Aorta (tissue), 5 donors: ENCODE data around the gene RPRML. TPM values are rescaled to one million over a fixed set of nuclear protein-coding genes. Genes with fewer than 3 reads are reported as not detected.
A peak's percentile ranks its signal among the peaks of the same experiment; 100 is the strongest.
"Not testable (repeated sequence)": the region's sequence is repeated elsewhere in the genome, so short reads cannot be mapped to it uniquely, and the experiment has no call there.

Experiments
- ATAC-seq: fragments of 200-7000 bp; cut with Tn5 transposase; one replicate; pipeline ENCODE4 v1.9.1; 2022; ENCODE audit warnings: moderate library complexity; ENCODE audit not compliant: low FRiP score
- DNase-seq, 2 donors: peaks; one replicate each; pipeline ENCODE4 v3.0.0-alpha.2; 2020
- H3K27ac ChIP-seq, 2 donors: one replicate each; pipeline ENCODE4 v1.5.1; 2013; ENCODE audit warnings: low read length in 2 of 2, mild to moderate bottlenecking in 2 of 2, moderate library complexity in 2 of 2, control low read depth in 1 of 2, inconsistent platforms in 1 of 2, low read depth in 1 of 2
- H3K27me3 ChIP-seq, 2 donors: one replicate each; pipeline ENCODE4 v1.6.1; 2013; ENCODE audit warnings: control low read depth in 1 of 2, low read length in 1 of 2, mild to moderate bottlenecking in 1 of 2, moderate library complexity in 1 of 2; ENCODE audit not compliant: insufficient read depth in 2 of 2, control insufficient read depth in 1 of 2
- H3K36me3 ChIP-seq, 2 donors: one replicate each; pipeline ENCODE4 v1.6.1; 2013; ENCODE audit warnings: control low read depth in 1 of 2, low read length in 1 of 2, mild to moderate bottlenecking in 1 of 2; ENCODE audit not compliant: insufficient read depth in 2 of 2, control insufficient read depth in 1 of 2
- H3K4me1 ChIP-seq, 2 donors: one replicate each; pipeline ENCODE4 v1.6.1; 2013; ENCODE audit warnings: low read length in 2 of 2, control low read depth in 1 of 2, mild to moderate bottlenecking in 1 of 2, moderate library complexity in 1 of 2; ENCODE audit not compliant: insufficient read depth in 2 of 2, control insufficient read depth in 1 of 2
- H3K4me3 ChIP-seq, 2 donors: one replicate each; pipeline ENCODE4 v1.5.1; 2013; ENCODE audit warnings: low read length in 2 of 2, control low read depth in 1 of 2, mild to moderate bottlenecking in 1 of 2
- H3K9me3 ChIP-seq: one replicate; pipeline ENCODE4 v1.6.1; 2013; ENCODE audit warnings: mild to moderate bottlenecking, low read length; ENCODE audit not compliant: control insufficient read depth
- WGBS, 2 donors: extraction: QIAGEN DNeasy Blood & Tissue Kit; methylation state at CpG; one replicate each; pipeline ENCODE4 v1.1.7; 2013; 5-methylcytosine and 5-hydroxymethylcytosine counted together
- intact Hi-C, 2 donors: fragments of 100-400 bp; cut with DNase I; formaldehyde crosslinking; loops; one replicate each; pipeline versions ENCODE4 v1.14.2 to v1.15.0; 2022
- polyA plus RNA-seq, 2 donors: library from polyadenylated mRNA; stranded (reverse); fragments of 200-250 nt; gene quantifications; one replicate each; pipeline ENCODE4 v1.2.3, GENCODE V29; 2013
- total RNA-seq, 2 donors: library from RNA; stranded (reverse); fragmentation: NEBNext Ultra II Directional; extraction: Animal tissue kit (Norgen Biotek cat#: 25700); gene quantifications; one replicate each; pipeline ENCODE4 v1.2.1, GENCODE V29; 2021
- donor health status: healthy with polysubstance abuse.
- donor health status: Bipolar disorder and iron deficiency.
- donor health status: DM: no; HTN: no; CAD: no.
- donor health status: DM: no; HTN: no; CAD: no.
- donor health status: DM: yes; HTN: yes; CAD: no.

Gene RPRML
- total and polyA plus RNA-seq, 4 donors = 0.84 to 1.4 TPM; not detected in 2

DNA sequence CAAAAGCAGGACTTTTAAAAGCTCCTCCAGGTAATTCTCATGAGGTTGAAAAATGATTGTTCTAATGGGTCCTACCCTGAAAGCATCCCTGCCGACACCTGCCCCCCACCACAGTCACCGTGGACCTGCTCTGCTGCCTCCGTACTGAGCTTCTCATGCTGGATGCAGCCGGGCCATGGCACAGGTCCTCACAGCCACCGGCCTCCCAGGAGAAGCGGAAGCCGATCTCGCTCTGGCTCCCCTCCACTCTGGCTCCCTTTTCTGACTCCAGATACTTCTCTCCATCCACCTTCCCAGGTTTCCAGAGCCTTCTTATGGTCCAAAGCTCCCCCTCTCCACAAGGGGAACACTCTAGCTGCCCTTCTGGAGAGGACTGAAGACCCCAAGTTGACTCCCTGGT, 10.2 kb downstream of the RPRML start:
- H3K27ac ChIP-seq = no peak overlapping the region
- H3K27me3 ChIP-seq = no peaks in the 10 kb centered on the region
- intact Hi-C loops = no loop called here
- ATAC-seq (no peak), DNase-seq (peak in 1 of 2 donors; percentile 55)
- no peaks in the 10 kb centered on the region for H3K4me1 ChIP-seq
- H3K36me3 ChIP-seq = no peaks in the 10 kb centered on the region
- H3K9me3 ChIP-seq = no peaks in the 10 kb centered on the region
- 94% methylated on average over 8 of the region's 8 CpGs for WGBS, 2 donors
- H3K4me3 ChIP-seq = no peak overlapping the region

DNA sequence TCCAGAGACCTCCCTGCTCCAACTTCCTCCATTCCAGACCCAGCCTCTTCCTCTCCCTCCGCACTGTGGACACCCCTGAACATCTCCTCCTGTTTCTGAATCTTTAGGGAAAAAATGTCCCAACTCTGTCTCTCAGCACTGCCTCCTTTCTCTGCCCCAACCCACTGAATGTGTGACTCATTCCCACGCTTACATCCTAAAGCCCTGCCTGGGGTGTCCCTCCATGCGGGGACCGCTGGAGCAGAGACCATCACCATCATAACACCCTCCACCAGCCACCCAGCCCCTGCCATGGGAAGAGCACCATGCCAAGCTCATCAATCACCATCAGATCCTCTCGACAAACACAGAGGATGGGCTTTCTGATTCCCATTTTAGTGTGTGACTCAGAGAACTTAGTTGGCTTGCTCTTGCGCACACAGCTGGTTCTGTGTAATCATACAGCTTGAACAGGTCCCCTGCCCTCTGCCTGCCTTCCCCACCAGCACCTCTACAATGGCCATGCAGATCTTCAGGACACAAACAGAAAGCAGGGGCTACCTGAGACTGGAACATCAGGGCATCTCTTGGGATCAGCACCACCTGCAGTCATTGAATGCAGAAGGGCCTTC, 10.7 kb downstream of the RPRML start:
- H3K9me3 ChIP-seq = no peaks in the 10 kb centered on the region
- no peaks in the 10 kb centered on the region for H3K4me1 ChIP-seq
- H3K27ac ChIP-seq = no peak overlapping the region
- no peak overlapping the region for H3K4me3 ChIP-seq
- DNase-seq (peak in 1 of 2 donors; percentile 20), ATAC-seq (no peak)
- intact Hi-C loops = no loop called here
- WGBS, 2 donors = 78 to 79% methylated on average over 6 of the region's 6 CpGs
- no peaks in the 10 kb centered on the region for H3K36me3 ChIP-seq
- no peaks in the 10 kb centered on the region for H3K27me3 ChIP-seq

DNA sequence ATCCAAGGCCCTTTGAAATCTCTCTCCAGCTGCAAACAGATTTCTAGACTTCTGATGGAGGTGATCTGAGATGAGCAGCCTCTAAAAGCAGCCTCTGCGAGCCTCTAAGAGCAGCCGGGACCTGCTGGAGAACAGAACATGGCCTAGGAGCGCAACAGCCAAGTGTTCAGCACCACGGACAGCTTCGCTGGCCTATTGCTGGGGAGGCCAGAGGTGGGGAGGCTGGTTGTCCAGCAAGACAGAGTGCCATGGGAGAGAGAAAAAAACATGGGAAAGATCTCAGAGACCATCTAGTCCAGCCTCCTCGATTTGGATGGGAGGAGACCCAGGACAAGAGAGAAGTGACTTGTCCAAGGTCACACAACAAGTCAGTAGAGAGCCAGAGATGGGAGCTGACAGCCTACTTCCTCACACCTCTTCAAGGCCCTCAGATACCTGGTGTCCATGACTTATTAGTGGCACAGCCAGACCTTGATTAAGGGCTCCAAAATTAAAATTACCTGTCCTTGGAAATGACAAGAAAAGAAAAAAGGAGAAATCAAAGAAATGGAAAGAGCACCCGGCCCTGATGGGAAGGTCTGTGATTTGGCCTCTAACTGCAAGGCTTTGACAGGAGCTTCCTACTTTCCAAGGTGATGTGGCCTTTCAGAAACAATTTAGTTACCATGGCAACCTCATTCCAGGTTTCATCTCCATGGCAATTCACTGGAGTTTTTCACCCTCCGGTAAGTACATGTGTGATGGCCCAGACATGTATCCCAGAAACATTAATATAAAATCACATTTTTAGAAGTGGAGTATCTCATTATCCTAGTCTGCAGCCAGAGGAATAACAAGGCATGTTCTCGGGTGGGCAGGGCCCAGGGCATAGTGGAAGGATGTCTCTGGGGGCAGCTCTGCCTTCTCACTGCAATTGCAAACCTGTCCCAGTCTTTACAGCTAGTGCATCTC, 14.5 kb downstream of the RPRML start:
- DNase-seq (peak in 1 of 2 donors; percentile 72), ATAC-seq (no peak)
- intact Hi-C loops = no loop called here
- 74 to 80% methylated on average over 9 of the region's 9 CpGs for WGBS, 2 donors
- Histone ChIP-seq H3K27ac (no peak overlapping the region), H3K4me1 (no peaks in the 10 kb centered on the region), H3K27me3 (no peaks in the 10 kb centered on the region), H3K36me3 (no peaks in the 10 kb centered on the region), H3K9me3 (no peaks in the 10 kb centered on the region), H3K4me3 (no peak overlapping the region)

DNA sequence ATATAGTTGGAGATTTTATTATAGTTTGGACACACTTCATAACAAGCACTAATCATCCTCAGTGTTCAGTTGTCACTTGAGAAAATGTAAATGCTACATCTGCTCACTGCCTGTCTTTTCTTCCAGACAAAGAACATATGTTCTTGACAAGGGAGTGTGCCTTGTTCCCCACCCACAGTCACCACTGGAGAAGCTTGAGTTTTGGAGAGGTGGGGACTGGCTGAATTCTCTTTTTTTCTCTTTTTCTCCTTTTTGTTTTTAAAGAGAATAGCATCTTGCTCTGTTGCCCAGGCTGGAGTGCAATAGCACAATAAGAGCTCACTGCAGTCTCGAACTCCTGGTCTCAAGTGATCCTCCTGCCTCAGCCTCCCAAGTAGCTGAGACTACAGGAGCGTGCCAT, 15.5 kb downstream of the RPRML start:
- H3K4me1 ChIP-seq = no peaks in the 10 kb centered on the region
- WGBS, 2 donors = 90 to 93% methylated on average over 2 of the region's 2 CpGs
- no peak overlapping the region for H3K4me3 ChIP-seq
- H3K27ac ChIP-seq = no peak overlapping the region
- DNase-seq (peak in 1 of 2 donors; percentile 2), ATAC-seq (no peak)
- no peaks in the 10 kb centered on the region for H3K27me3 ChIP-seq
- H3K9me3 ChIP-seq = no peaks in the 10 kb centered on the region
- intact Hi-C loops = no loop called here
- no peaks in the 10 kb centered on the region for H3K36me3 ChIP-seq

DNA sequence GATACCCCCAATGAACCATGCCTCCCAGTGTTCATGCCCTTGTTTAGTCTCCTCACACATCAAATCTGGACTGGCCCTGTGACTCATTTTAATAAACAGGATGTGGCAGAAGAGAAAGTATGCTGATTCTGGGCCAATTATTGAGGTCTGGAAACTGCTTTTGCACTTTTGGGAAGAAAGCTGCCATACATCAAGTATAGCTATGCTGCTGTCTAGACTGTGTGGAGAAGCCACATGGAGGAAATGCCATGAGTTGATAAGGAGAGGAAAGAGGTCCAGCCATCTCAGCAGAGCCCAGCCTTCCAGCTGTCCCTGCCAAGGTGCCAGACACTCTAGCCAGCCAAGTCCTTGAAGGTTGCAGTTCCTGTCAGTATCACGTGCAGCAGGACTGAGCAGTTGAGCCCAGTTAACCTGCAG, 16.7 kb downstream of the RPRML start:
- no peak overlapping the region for H3K27ac ChIP-seq
- no peaks in the 10 kb centered on the region for H3K4me1 ChIP-seq
- peak in 1 of 2 donors; percentile 38 for DNase-seq
- ATAC-seq = no peak
- H3K4me3 ChIP-seq = no peak overlapping the region
- whole genome bisulfite sequencing, 2 donors = 0 to 3% methylated on average over 1 of the region's 1 CpG
- no peaks in the 10 kb centered on the region for H3K9me3 ChIP-seq
- no peaks in the 10 kb centered on the region for H3K27me3 ChIP-seq
- no peaks in the 10 kb centered on the region for H3K36me3 ChIP-seq
- intact Hi-C loops = no loop called here

DNA sequence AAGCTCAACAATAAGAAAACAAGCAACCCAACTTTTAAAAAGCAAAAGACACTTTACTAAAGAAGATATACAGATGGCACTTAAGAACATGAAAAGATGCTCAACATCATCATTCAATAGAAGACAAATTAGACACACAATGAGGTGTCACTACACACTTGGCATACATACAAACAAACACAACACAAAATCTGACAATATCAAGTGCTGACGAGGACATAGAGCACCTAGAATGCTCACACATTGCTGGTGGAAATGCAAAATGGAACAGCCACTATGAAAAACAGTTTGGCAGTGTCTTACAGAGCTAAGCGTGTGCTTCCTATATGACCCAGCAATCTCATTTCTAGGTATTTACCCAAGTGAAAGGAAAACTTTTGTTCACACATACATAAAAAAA, 18.9 kb downstream of the RPRML start:
- WGBS, 2 donors = 46 to 48% methylated on average over 2 of the region's 2 CpGs
- DNase-seq = no peak

DNA sequence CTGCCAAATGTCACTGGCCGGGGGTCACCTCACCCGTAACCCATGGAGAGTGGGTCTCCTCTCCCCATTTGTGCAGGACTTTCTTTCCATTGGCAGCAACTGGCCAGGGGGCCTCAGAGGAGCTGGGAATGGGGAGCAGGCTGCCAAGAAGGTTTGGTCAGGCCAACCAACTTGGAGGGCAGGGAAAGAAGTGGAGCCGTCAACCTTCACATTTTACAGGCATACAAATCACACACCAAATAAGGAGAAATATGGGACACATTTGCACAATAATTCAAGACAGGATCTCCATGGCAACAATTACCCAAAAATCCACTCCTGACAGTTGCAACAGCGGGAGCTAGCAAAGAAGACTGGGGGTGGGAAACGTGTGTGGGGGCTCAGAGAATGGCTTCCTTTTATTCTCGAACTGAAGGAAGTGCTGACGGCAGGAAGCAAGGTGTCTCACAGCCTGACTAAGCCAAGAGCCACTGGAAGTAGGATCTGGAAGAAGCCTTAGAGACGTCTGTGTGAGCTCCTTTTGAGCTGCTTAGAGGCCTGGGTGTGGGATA, 20.9 kb downstream of the RPRML start:
- intact Hi-C loops = no loop called here
- DNase-seq (no peak), ATAC-seq (no peak)
- H3K4me1 ChIP-seq = no peaks in the 10 kb centered on the region
- no peaks in the 10 kb centered on the region for H3K9me3 ChIP-seq
- WGBS, 2 donors = 36 to 41% methylated on average over 8 of the region's 8 CpGs
- no peak overlapping the region for H3K4me3 ChIP-seq
- no peak overlapping the region for H3K27ac ChIP-seq
- H3K27me3 ChIP-seq = no peaks in the 10 kb centered on the region
- no peaks in the 10 kb centered on the region for H3K36me3 ChIP-seq

More for the DNA sequence above, 18.9 kb downstream of the RPRML start:
- intact Hi-C loops = no loop called here
- Histone ChIP-seq H3K36me3 (no peaks in the 10 kb centered on the region), H3K27me3 (no peaks in the 10 kb centered on the region), H3K4me1 (no peaks in the 10 kb centered on the region), H3K9me3 (no peaks in the 10 kb centered on the region), H3K4me3 (no peak overlapping the region), H3K27ac (no peak overlapping the region)
- ATAC-seq = no peak

DNA sequence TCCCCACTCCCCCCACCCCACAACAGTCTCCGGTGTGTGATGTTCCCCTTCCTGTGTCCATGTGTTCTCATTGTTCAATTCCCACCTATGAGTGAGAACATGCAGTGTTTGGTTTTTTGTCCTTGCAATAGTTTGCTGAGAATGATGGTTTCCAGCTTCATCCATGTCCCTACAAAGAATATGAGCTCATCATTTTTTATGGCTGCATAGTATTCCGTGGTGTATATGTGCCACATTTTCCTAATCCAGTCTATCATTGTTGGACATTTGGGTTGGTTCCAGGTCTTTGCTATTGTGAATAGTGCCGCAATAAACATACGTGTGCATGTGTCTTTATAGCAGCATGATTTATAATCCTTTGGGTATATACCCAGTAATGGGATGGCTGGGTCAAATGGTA, 25.9 kb downstream of the RPRML start:
- H3K9me3 ChIP-seq, DNase-seq, H3K4me1 ChIP-seq, intact Hi-C loops, H3K4me3 ChIP-seq, H3K36me3 ChIP-seq, H3K27me3 ChIP-seq, ATAC-seq, H3K27ac ChIP-seq: not testable (repeated sequence)
- WGBS, 2 donors = 70 to 83% methylated on average over 2 of the region's 4 CpGs
